ENCODE measurements around the gene IGFBP6. TPM values are rescaled to one million over a fixed set of nuclear protein-coding genes. Genes with fewer than 3 reads are reported as not detected.

The IGFBP6 gene
- total RNA-seq, 1 experiment from 2014 or later: 4.2 TPM

DNA sequence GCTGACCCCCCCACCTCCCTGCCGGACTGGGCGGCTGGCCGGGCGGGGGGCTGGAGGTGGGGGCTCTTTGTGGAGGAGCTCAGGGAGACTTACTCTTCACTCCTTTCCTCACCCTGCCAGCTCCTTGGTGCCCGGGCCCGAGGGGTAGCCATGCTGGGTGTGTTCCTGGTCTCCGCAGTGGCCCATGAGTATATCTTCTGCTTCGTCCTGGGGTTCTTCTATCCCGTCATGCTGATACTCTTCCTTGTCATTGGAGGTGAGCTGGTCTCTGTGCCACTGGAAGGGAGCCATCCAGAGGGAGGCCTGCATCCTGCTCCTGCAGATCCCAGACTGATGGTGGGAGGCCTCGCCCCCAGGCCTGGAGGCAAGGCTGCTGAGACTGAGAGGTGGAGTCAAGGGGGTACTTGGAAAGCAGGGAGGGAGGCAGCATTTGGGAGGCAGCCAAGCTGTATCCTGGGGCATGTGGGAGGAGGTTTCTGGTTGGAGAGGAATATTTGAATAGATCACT, 25.5 kb downstream of the IGFBP6 start:
- peaks cover 0 to 4% of the 10 kb centered on the region in 2 experiments; a peak in 1 of 5 replicates for H3K9me3 Mint-ChIP-seq

More for the DNA sequence above, 25.5 kb downstream of the IGFBP6 start:
- H2BK20ac ChIP-seq (ENCODE audit: low read depth, low read length, poor library complexity, severe bottlenecking): no peak overlapping the region
- H3K18ac ChIP-seq (ENCODE audit: insufficient read length, low read depth, low read length): no peak overlapping the region
- no peaks in the 10 kb centered on the region for H3K4me1 ChIP-seq (ENCODE audit: insufficient read depth, low read length)
- no peaks in the 10 kb centered on the region for H3K79me2 ChIP-seq (ENCODE audit: insufficient read depth, low read length)
- H3K79me1 ChIP-seq (ENCODE audit: insufficient read depth, low read depth, low read length, poor library complexity, severe bottlenecking): no peaks in the 10 kb centered on the region
- H3K9ac ChIP-seq (ENCODE audit: extremely low read depth, insufficient read length, low read length): no peak overlapping the region
- H4K20me1 ChIP-seq (ENCODE audit: control insufficient read depth, insufficient read depth, insufficient read length): no peaks in the 10 kb centered on the region
- no peak overlapping the region for H2BK5ac ChIP-seq (ENCODE audit: insufficient read length, low read length)
- no peak overlapping the region for H3K23ac ChIP-seq (ENCODE audit: insufficient read length, low read depth, low read length)
- H2BK12ac ChIP-seq (ENCODE audit: insufficient read length, low read depth, low read length): no peak overlapping the region
- H4K8ac ChIP-seq (replicated peaks; ENCODE audit: insufficient read length, low read depth, low read length): no peak overlapping the region
- no peak overlapping the region for H2BK120ac ChIP-seq (ENCODE audit: low read depth, low read length, poor library complexity, severe bottlenecking)
- H4K91ac ChIP-seq (ENCODE audit: insufficient read length, low read depth, low read length): no peak overlapping the region
- no peak overlapping the region for H3T11ph ChIP-seq (ENCODE audit: low read length)
- H2BK15ac ChIP-seq (ENCODE audit: low read depth, low read length): no peak overlapping the region
- Mint-ChIP-seq H3K4me3 (no peak overlapping the region), H3K27ac (no peak overlapping the region), H3K36me3 (ENCODE audit: insufficient read depth in 1 of 3, low read depth in 3 of 3) (no peaks in the 10 kb centered on the region), H3K27me3 (ENCODE audit: low read depth) (peaks cover 63% of the 10 kb centered on the region), H3K4me1 (no peaks in the 10 kb centered on the region)
- H3K4me2 ChIP-seq (ENCODE audit: insufficient read depth, insufficient read length, low read length): no peak overlapping the region
- no peak overlapping the region for H2AK5ac ChIP-seq (ENCODE audit: insufficient read length, low read length)
- no peak overlapping the region for H2AFZ ChIP-seq (ENCODE audit: low read length)
- no peak overlapping the region for H3K27ac ChIP-seq (ENCODE audit: insufficient read length, low read depth, low read length)
- no peaks in the 10 kb centered on the region for H3K27me3 ChIP-seq (ENCODE audit: insufficient read depth, low read length)
- no peak overlapping the region for H3K4ac ChIP-seq (ENCODE audit: low read depth, low read length)
- H3K56ac ChIP-seq (ENCODE audit: insufficient read length, low read depth, low read length): no peak overlapping the region
- no peak overlapping the region for H3K14ac ChIP-seq (ENCODE audit: insufficient read depth, low read length)
- no peaks in the 10 kb centered on the region for H3K23me2 ChIP-seq (ENCODE audit: insufficient read length, low read depth, low read length, poor library complexity, severe bottlenecking)
- no peak overlapping the region for H4K5ac ChIP-seq (ENCODE audit: insufficient read length, low read depth, low read length)
- H3K9me3 ChIP-seq (ENCODE audit: control insufficient read depth, low read depth, low read length): no peaks in the 10 kb centered on the region
- no peak for DNase-seq
- no CpG with 5 or more reads among the region's 10 CpGs for WGBS (ENCODE audit: extremely low coverage, insufficient read length, low lambda C conversion rate)
- TF ChIP-seq, protein P1, sequence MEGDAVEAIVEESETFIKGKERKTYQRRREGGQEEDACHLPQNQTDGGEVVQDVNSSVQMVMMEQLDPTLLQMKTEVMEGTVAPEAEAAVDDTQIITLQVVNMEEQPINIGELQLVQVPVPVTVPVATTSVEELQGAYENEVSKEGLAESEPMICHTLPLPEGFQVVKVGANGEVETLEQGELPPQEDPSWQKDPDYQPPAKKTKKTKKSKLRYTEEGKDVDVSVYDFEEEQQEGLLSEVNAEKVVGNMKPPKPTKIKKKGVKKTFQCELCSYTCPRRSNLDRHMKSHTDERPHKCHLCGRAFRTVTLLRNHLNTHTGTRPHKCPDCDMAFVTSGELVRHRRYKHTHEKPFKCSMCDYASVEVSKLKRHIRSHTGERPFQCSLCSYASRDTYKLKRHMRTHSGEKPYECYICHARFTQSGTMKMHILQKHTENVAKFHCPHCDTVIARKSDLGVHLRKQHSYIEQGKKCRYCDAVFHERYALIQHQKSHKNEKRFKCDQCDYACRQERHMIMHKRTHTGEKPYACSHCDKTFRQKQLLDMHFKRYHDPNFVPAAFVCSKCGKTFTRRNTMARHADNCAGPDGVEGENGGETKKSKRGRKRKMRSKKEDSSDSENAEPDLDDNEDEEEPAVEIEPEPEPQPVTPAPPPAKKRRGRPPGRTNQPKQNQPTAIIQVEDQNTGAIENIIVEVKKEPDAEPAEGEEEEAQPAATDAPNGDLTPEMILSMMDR (conservative IDR thresholded peaks at IDR 0.05): no peak
